Measurements from ENCODE around the gene CPNE9. TPM values are rescaled to one million over a fixed set of nuclear protein-coding genes. Genes with fewer than 3 reads are reported as not detected.
A peak's percentile ranks its signal among the peaks of the same experiment; 100 is the strongest.

The CPNE9 gene
- total and polyA plus RNA-seq, 2 of the 13 experiments (the other 11 are each of a cell fraction or from before 2014, with no cell fraction given): 0.20 TPM; not detected in 1

DNA sequence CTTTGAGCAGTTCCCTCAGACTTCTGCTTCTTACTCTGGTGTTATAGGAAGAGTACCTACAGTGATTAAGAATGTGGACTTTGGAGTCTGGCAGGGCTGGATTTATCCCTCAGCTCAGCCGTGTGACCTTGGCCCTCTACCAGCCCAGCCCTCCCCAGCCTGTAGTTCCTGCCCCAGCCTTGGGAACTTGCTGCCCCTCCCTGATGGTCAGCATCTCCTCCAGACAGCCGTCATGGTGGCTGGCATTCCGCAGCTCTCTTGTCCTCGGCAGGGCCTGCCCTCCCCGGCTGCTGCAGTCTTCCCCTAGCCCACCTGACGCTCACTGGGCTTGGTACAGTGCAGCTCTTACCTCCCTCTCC, 21.9 kb upstream of the CPNE9 start (continued):
- TF ChIP-seq, protein P1, sequence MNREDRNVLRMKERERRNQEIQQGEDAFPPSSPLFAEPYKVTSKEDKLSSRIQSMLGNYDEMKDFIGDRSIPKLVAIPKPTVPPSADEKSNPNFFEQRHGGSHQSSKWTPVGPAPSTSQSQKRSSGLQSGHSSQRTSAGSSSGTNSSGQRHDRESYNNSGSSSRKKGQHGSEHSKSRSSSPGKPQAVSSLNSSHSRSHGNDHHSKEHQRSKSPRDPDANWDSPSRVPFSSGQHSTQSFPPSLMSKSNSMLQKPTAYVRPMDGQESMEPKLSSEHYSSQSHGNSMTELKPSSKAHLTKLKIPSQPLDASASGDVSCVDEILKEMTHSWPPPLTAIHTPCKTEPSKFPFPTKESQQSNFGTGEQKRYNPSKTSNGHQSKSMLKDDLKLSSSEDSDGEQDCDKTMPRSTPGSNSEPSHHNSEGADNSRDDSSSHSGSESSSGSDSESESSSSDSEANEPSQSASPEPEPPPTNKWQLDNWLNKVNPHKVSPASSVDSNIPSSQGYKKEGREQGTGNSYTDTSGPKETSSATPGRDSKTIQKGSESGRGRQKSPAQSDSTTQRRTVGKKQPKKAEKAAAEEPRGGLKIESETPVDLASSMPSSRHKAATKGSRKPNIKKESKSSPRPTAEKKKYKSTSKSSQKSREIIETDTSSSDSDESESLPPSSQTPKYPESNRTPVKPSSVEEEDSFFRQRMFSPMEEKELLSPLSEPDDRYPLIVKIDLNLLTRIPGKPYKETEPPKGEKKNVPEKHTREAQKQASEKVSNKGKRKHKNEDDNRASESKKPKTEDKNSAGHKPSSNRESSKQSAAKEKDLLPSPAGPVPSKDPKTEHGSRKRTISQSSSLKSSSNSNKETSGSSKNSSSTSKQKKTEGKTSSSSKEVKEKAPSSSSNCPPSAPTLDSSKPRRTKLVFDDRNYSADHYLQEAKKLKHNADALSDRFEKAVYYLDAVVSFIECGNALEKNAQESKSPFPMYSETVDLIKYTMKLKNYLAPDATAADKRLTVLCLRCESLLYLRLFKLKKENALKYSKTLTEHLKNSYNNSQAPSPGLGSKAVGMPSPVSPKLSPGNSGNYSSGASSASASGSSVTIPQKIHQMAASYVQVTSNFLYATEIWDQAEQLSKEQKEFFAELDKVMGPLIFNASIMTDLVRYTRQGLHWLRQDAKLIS (CRISPR knock-in tag; IDR thresholded peaks at IDR 0.05): no peak
- TF ChIP-seq, protein P2, sequence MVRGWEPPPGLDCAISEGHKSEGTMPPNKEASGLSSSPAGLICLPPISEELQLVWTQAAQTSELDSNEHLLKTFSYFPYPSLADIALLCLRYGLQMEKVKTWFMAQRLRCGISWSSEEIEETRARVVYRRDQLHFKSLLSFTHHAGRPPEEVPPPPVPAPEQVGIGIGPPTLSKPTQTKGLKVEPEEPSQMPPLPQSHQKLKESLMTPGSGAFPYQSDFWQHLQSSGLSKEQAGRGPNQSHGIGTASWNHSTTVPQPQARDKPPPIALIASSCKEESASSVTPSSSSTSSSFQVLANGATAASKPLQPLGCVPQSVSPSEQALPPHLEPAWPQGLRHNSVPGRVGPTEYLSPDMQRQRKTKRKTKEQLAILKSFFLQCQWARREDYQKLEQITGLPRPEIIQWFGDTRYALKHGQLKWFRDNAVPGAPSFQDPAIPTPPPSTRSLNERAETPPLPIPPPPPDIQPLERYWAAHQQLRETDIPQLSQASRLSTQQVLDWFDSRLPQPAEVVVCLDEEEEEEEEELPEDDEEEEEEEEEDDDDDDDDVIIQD (CRISPR knock-in tag; IDR thresholded peaks at IDR 0.05; ENCODE audit: low read depth): no peak
- TF ChIP-seq, protein P3, sequence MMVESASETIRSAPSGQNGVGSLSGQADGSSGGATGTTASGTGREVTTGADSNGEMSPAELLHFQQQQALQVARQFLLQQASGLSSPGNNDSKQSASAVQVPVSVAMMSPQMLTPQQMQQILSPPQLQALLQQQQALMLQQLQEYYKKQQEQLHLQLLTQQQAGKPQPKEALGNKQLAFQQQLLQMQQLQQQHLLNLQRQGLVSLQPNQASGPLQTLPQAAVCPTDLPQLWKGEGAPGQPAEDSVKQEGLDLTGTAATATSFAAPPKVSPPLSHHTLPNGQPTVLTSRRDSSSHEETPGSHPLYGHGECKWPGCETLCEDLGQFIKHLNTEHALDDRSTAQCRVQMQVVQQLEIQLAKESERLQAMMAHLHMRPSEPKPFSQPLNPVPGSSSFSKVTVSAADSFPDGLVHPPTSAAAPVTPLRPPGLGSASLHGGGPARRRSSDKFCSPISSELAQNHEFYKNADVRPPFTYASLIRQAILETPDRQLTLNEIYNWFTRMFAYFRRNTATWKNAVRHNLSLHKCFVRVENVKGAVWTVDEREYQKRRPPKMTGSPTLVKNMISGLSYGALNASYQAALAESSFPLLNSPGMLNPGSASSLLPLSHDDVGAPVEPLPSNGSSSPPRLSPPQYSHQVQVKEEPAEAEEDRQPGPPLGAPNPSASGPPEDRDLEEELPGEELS (CRISPR knock-in tag; IDR thresholded peaks at IDR 0.05): peak; percentile 7; the same call in 1 of the 2 replicates
- TF ChIP-seq PHB2 (IDR thresholded peaks at IDR 0.05; ENCODE audit: partially characterized antibody) (no peak), ZNF329 (CRISPR knock-in tag; IDR thresholded peaks at IDR 0.05; ENCODE audit: low read depth) (no peak), HNF4A (CRISPR knock-in tag; IDR thresholded peaks at IDR 0.05) (peak; percentile 82)
- TF ChIP-seq, protein P4, sequence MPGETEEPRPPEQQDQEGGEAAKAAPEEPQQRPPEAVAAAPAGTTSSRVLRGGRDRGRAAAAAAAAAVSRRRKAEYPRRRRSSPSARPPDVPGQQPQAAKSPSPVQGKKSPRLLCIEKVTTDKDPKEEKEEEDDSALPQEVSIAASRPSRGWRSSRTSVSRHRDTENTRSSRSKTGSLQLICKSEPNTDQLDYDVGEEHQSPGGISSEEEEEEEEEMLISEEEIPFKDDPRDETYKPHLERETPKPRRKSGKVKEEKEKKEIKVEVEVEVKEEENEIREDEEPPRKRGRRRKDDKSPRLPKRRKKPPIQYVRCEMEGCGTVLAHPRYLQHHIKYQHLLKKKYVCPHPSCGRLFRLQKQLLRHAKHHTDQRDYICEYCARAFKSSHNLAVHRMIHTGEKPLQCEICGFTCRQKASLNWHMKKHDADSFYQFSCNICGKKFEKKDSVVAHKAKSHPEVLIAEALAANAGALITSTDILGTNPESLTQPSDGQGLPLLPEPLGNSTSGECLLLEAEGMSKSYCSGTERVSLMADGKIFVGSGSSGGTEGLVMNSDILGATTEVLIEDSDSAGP (CRISPR knock-in tag; IDR thresholded peaks at IDR 0.05; ENCODE audit: borderline replicate concordance): peak; percentile 37; the same call in 1 of the 2 replicates

All from HepG2 (cell line).